Breast epithelium (tissue), 3 donors: ENCODE results near the gene ASS1.

Experiments used
- CTCF ChIP-seq, 3 donors: fragments of 450-650 bp; IDR thresholded peaks; one replicate each; pipeline ENCODE4 v1.5.1; 2016 to 2017; ENCODE audit warnings: antibody characterized with exemption in 3 of 3, mild to moderate bottlenecking in 3 of 3, moderate library complexity in 3 of 3
- POLR2A ChIP-seq: fragments of 450-650 bp; IDR thresholded peaks from one replicate; pipeline ENCODE4 v1.6.1; 2016; ENCODE audit warnings: antibody characterized with exemption, mild to moderate bottlenecking, moderate library complexity
- POLR2AphosphoS5 ChIP-seq, 3 donors: sonication (generic); formaldehyde crosslinking; IDR thresholded peaks; one replicate each; pipeline ENCODE4 v1.6.1; 2017; ENCODE audit warnings: antibody characterized with exemption in 3 of 3

GRCh38 chr9:130400870-130401269, 43.9 kb upstream of the ASS1 start:
- TF ChIP-seq CTCF (IDR thresholded peaks at IDR 0.05) (no peak), POLR2A (no peak), POLR2AphosphoS5 (IDR thresholded peaks at IDR 0.05) (no peak)
